Adrenal gland (tissue), 12 donors: ENCODE data around the gene TPGS1. TPM values are rescaled to one million over a fixed set of nuclear protein-coding genes. Genes with fewer than 3 reads are reported as not detected.

Source experiments
- DNase-seq, 7 donors: peaks; one replicate each; pipeline ENCODE4 v3.0.0-alpha.2; 2019 to 2020
- H3K27ac ChIP-seq, 5 donors: fragments of 200-600 bp; sonication (generic) in 4 of 5; 1 replicate in 3 of 5; 2 replicates in 2 of 5; pipeline versions ENCODE4 v1.5.1 to v1.8.0; 2016 to 2020; ENCODE audit warnings: mild to moderate bottlenecking in 1 of 5
- H3K27me3 ChIP-seq: fragments of 200-600 bp; 2 replicates; pipeline ENCODE4 v1.8.0; 2021
- H3K36me3 ChIP-seq, 2 donors: fragments of 200-600 bp; replicated peaks in 1 of 2; 1 replicate in 1 of 2; 2 replicates in 1 of 2; pipeline versions ENCODE4 v1.5.1 to v1.8.0; 2018 to 2022
- H3K4me1 ChIP-seq, 2 donors: fragments of 200-600 bp; replicated peaks in 1 of 2; 1 replicate in 1 of 2; 2 replicates in 1 of 2; pipeline versions ENCODE4 v1.5.1 to v1.8.0; 2018 to 2021
- H3K4me3 ChIP-seq, 4 donors: fragments of 200-600 bp; sonication (generic) in 3 of 4; one replicate each; pipeline ENCODE4 v1.5.1; 2016 to 2018
- H3K9me3 ChIP-seq, 3 donors: fragments of 200-600 bp; sonication (generic) in 1 of 3; replicated peaks in 1 of 3; 1 replicate in 2 of 3; 2 replicates in 1 of 3; pipeline versions ENCODE4 v1.5.1 to v1.8.0; 2016 to 2021
- CTCF ChIP-seq, 6 experiments: fragments of 450-650 bp in 4 of 6; fragments of 200-600 bp in 2 of 6; sonication (generic) in 1 of 6; IDR thresholded peaks; 1 replicate in 5 of 6; 2 replicates in 1 of 6; pipeline versions ENCODE4 v1.5.1 to v1.8.0; 2016 to 2021; ENCODE audit warnings: antibody characterized with exemption in 6 of 6, mild to moderate bottlenecking in 2 of 6, moderate library complexity in 1 of 6
- POLR2A ChIP-seq, 2 donors: fragments of 450-650 bp; IDR thresholded peaks; one replicate each; pipeline ENCODE4 v1.6.1; 2017; ENCODE audit warnings: antibody characterized with exemption in 2 of 2, mild to moderate bottlenecking in 2 of 2, moderate library complexity in 1 of 2
- WGBS, 4 donors: extraction: QIAGEN DNeasy Blood & Tissue Kit in 2 of 4; methylation state at CpG; one replicate each; pipeline versions ENCODE4 v1.1.5 to v1.1.7; 2013 to 2017; 5-methylcytosine and 5-hydroxymethylcytosine counted together
- intact Hi-C, 2 donors: fragments of 100-400 bp; cut with DNase I; formaldehyde crosslinking; loops; one replicate each; pipeline versions ENCODE4 v1.14.1 to v1.15.0; 2022 to 2023
- polyA plus RNA-seq, 3 donors: library from polyadenylated mRNA; stranded (reverse); fragments of 200-250 nt in 2 of 3; fragments of 350-450 nt in 1 of 3; fragmentation: Illumina TruSeq in 1 of 3; extraction: RNeasy Lipid Tissue Mini Kit (QIAGEN cat#74804) in 1 of 3; gene quantifications; one replicate each; pipeline ENCODE4 v1.2.3, GENCODE V29; 2013 to 2014
- total RNA-seq, 9 donors: library from RNA; depleted of rRNA in 4 of 9; stranded (reverse); fragments of >200 nt in 4 of 9; fragments of 120-200 nt in 1 of 9; fragmentation: NEBNext Ultra II Directional in 1 of 9; extraction: Animal tissue kit (Norgen Biotek cat#: 25700) in 1 of 9; gene quantifications; one replicate each; pipeline versions ENCODE4 v1.1.0 to v1.2.4, GENCODE V29; 2013 to 2023
- donor health status: healthy with polysubstance abuse.
- donor health status: Bipolar disorder and iron deficiency.
- donor health status: DM: yes; HTN: yes; CAD: no.
- donor health status: DM: no; HTN: no; CAD: no.
- donor health status: DM: no; HTN: no; CAD: no.
- donor health status: DM: yes; HTN: yes; CAD: no.

TPGS1 gene
- total and polyA plus RNA-seq, 12 donors, result 0.07 to 123 (median 36.7) TPM

GRCh38 chr19:463483-464207 lies 43.7 kb upstream of the TPGS1 start:
- no peaks in the 10 kb centered on the region for H3K27me3 ChIP-seq
- TF ChIP-seq CTCF (IDR thresholded peaks at IDR 0.05) (no peak), POLR2A (IDR thresholded peaks at IDR 0.05) (no peak)
- intact Hi-C loops, result no loop called here
- no peak for DNase-seq
- H3K4me3 ChIP-seq, result no peak overlapping the region
- H3K36me3 ChIP-seq, result no peaks in the 10 kb centered on the region
- no peaks in the 10 kb centered on the region for H3K9me3 ChIP-seq
- no peak overlapping the region for H3K27ac ChIP-seq
- peaks cover 12 to 13% of the 10 kb centered on the region in 2 donors for H3K4me1 ChIP-seq
- 76 to 92% (median 85%) methylated on average over 5 to 35 of the region's 35 CpGs for WGBS, 4 donors

- Histone ChIP-seq H3K9me3 (no peaks in the 10 kb centered on the region), H3K27ac (no peak overlapping the region), H3K4me1 (peaks cover 12 to 13% of the 10 kb centered on the region in 2 donors), H3K4me3 (no peak overlapping the region), H3K36me3 (no peaks in the 10 kb centered on the region), H3K27me3 (no peaks in the 10 kb centered on the region)
- intact Hi-C loops, result no loop called here
- no peak for DNase-seq
- 88 to 100% (median 93%) methylated on average over 1 to 9 of the region's 9 CpGs for WGBS, 4 donors
- TF ChIP-seq POLR2A (IDR thresholded peaks at IDR 0.05) (no peak), CTCF (IDR thresholded peaks at IDR 0.05) (no peak)
Measured at GRCh38 chr19:464208-464545, 43.1 kb upstream of the TPGS1 start.

GRCh38 chr19:465056-465816 lies 42.1 kb upstream of the TPGS1 start:
- no peak for DNase-seq
- Histone ChIP-seq H3K36me3 (no peaks in the 10 kb centered on the region), H3K9me3 (no peaks in the 10 kb centered on the region), H3K27me3 (no peaks in the 10 kb centered on the region), H3K4me3 (no peak overlapping the region), H3K27ac (no peak overlapping the region), H3K4me1 (peaks cover 12 to 13% of the 10 kb centered on the region in 2 donors)
- 89 to 93% (median 91%) methylated on average over 3 of the region's 3 CpGs for WGBS, 4 donors
- TF ChIP-seq POLR2A (IDR thresholded peaks at IDR 0.05) (no peak), CTCF (IDR thresholded peaks at IDR 0.05) (no peak)
- intact Hi-C loops, result no loop called here

- TF ChIP-seq CTCF (IDR thresholded peaks at IDR 0.05), result no peak
- Histone ChIP-seq H3K27ac (no peak overlapping the region), H3K36me3 (no peaks in the 10 kb centered on the region), H3K4me1 (no peaks in the 10 kb centered on the region), H3K4me3 (no peak overlapping the region), H3K27me3 (no peaks in the 10 kb centered on the region), H3K9me3 (no peaks in the 10 kb centered on the region)
- intact Hi-C loops, result no loop called here
- DNase-seq, result no peak
- WGBS, 4 donors, result 81 to 100% (median 86%) methylated on average over 1 to 11 of the region's 11 CpGs
Measured at GRCh38 chr19:467554-467953, 39.7 kb upstream of the TPGS1 start.
